Peyer's patch (tissue), 4 donors: ENCODE results near the gene ZNF618. TPM values are rescaled to one million over a fixed set of nuclear protein-coding genes. Genes with fewer than 3 reads are reported as not detected.

Experiments used
- DNase-seq, 3 donors: peaks; one replicate each; pipeline ENCODE4 v3.0.0-alpha.2; 2017 to 2019
- H3K27ac ChIP-seq, 4 donors: fragments of 200-600 bp; sonication (generic); one replicate each; pipeline ENCODE4 v1.5.1; 2016 to 2019
- H3K27me3 ChIP-seq, 2 donors: fragments of 200-600 bp; sonication (generic); one replicate each; pipeline ENCODE4 v1.5.1; 2019
- H3K36me3 ChIP-seq, 3 donors: fragments of 200-600 bp; sonication (generic); one replicate each; pipeline ENCODE4 v1.5.1; 2016 to 2019
- H3K4me1 ChIP-seq, 4 donors: fragments of 200-600 bp; sonication (generic); one replicate each; pipeline ENCODE4 v1.5.1; 2016 to 2019
- H3K4me3 ChIP-seq, 4 donors: fragments of 200-600 bp; sonication (generic); 1 replicate in 3 of 4; 2 replicates in 1 of 4; pipeline ENCODE4 v1.5.1; 2016 to 2019; ENCODE audit warnings: mild to moderate bottlenecking in 1 of 4
- H3K9me3 ChIP-seq, 4 donors: fragments of 200-600 bp; sonication (generic); one replicate each; pipeline ENCODE4 v1.5.1; 2016 to 2019; ENCODE audit warnings: mild to moderate bottlenecking in 1 of 4
- CTCF ChIP-seq, 6 experiments: fragments of 450-650 bp in 4 of 6; fragments of 200-600 bp in 2 of 6; sonication (generic) in 1 of 6; IDR thresholded peaks; one replicate each; pipeline ENCODE4 v1.5.1; 2017 to 2019; ENCODE audit warnings: antibody characterized with exemption in 6 of 6, mild to moderate bottlenecking in 3 of 6, moderate library complexity in 1 of 6
- POLR2A ChIP-seq, 2 donors: fragments of 450-650 bp; IDR thresholded peaks; one replicate each; pipeline ENCODE4 v1.5.1; 2017; ENCODE audit warnings: antibody characterized with exemption in 2 of 2, mild to moderate bottlenecking in 2 of 2, moderate library complexity in 2 of 2
- total RNA-seq, 4 donors: library from RNA; depleted of rRNA; stranded (reverse); fragments of >200 nt; gene quantifications; one replicate each; pipeline ENCODE4 v1.1.0, GENCODE V29; 2016

The ZNF618 gene
- total RNA-seq, 4 donors from 2014 or later = 2.8 to 26.4 (median 4.1) TPM

DNA sequence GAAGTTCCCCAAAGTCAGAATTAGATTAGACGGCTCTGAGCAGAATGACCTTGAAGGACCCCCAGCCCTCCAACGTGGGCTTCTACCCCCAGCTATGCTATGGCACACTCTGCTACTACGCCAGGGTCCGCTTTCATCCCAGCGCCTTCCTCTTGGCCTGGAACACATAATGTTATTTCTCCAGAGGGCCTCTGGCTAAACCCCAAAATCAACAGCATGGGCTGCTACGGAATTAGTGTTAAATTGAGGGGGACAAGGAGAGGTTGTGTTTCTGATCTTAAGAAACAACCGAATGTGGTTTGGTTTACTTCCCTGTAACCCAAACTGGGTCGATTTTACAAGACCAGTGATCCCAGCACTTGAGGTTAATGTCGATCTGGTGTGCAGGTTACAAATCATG lies 97.1 kb downstream of the ZNF618 start:
- Histone ChIP-seq H3K36me3 (no peaks in the 10 kb centered on the region), H3K4me3 (no peak overlapping the region), H3K4me1 (peaks cover 0 to 5% (median 0%) of the 10 kb centered on the region in 4 donors), H3K27me3 (no peaks in the 10 kb centered on the region), H3K27ac (no peak overlapping the region), H3K9me3 (no peaks in the 10 kb centered on the region)
- TF ChIP-seq CTCF (IDR thresholded peaks at IDR 0.05) (no peak), POLR2A (IDR thresholded peaks at IDR 0.05) (no peak)
- no peak for DNase-seq

DNA sequence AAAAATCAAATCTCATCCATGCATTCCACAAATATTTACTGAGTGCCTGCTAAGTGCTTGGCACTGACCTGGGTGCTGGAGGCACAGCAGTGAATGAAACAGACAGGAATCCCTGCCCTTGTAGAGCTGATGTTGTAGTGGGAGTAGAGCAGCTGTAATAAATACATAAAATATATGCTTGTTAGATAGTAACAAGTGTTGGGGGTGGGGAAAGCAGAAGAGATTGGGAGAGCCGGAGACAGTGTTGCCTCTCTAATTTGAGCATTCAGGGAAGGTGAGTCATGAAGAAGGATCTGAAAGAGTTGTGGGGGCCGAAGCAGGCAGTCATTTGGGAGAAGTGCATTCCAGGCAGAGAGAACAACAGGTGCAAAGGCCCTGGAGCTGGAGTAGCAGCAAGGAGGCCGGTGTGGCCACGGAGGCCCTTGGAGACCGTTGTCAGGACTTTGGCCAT lies 97.9 kb downstream of the ZNF618 start:
- Histone ChIP-seq H3K9me3 (no peaks in the 10 kb centered on the region), H3K27ac (no peak overlapping the region), H3K4me1 (peaks cover 0 to 5% (median 0%) of the 10 kb centered on the region in 4 donors), H3K36me3 (no peaks in the 10 kb centered on the region), H3K4me3 (no peak overlapping the region), H3K27me3 (no peaks in the 10 kb centered on the region)
- DNase-seq = no peak
- no peak for TF ChIP-seq POLR2A (IDR thresholded peaks at IDR 0.05)
- TF ChIP-seq CTCF (IDR thresholded peaks at IDR 0.05) = no peak

DNA sequence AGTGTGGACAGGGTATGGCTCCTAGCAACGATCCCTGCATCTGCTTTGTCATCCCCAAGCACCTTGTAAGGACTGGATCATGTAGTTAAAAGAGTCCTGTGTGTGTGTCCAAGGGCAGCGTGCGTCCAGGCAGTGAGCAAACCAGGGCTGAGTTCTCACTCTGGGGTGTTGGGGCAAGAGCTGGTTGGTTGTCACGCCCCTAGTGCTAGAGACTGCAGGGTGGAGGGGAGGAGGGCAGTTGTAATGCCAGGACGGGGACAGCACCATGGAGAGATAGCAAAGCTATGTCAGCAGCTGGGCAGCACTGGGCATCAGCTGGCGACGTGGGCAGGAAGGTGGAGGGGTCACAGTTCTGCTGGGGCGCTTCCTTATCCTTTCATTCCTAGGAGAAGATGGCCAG lies 100.8 kb downstream of the ZNF618 start:
- TF ChIP-seq CTCF (IDR thresholded peaks at IDR 0.05) (no peak), POLR2A (IDR thresholded peaks at IDR 0.05) (no peak)
- Histone ChIP-seq H3K27ac (no peak overlapping the region), H3K9me3 (no peaks in the 10 kb centered on the region), H3K27me3 (no peaks in the 10 kb centered on the region), H3K4me3 (no peak overlapping the region), H3K36me3 (no peaks in the 10 kb centered on the region), H3K4me1 (peaks cover 0 to 5% (median 0%) of the 10 kb centered on the region in 4 donors)
- no peak for DNase-seq

- Histone ChIP-seq H3K4me3 (no peak overlapping the region), H3K27ac (no peak overlapping the region), H3K9me3 (no peaks in the 10 kb centered on the region), H3K36me3 (no peaks in the 10 kb centered on the region), H3K4me1 (peaks cover 0 to 4% (median 0%) of the 10 kb centered on the region in 4 donors), H3K27me3 (no peaks in the 10 kb centered on the region)
- DNase-seq = no peak
- TF ChIP-seq CTCF (IDR thresholded peaks at IDR 0.05) (no peak), POLR2A (IDR thresholded peaks at IDR 0.05) (no peak)
Observed at GRCh38 chr9:113978725-113979342, 102.7 kb downstream of the ZNF618 start.

- DNase-seq = no peak
- TF ChIP-seq POLR2A (IDR thresholded peaks at IDR 0.05) (no peak), CTCF (IDR thresholded peaks at IDR 0.05) (no peak)
- H3K36me3 ChIP-seq = no peaks in the 10 kb centered on the region
- H3K9me3 ChIP-seq = no peaks in the 10 kb centered on the region
- H3K27me3 ChIP-seq = no peaks in the 10 kb centered on the region
- H3K4me3 ChIP-seq = no peak overlapping the region
- no peaks in the 10 kb centered on the region for H3K4me1 ChIP-seq
- H3K27ac ChIP-seq = no peak overlapping the region
Observed at GRCh38 chr9:113979343-113980127, 103.4 kb downstream of the ZNF618 start.
